ENCODE data around the gene ATP2C1.

GRCh38 chr3:130893376-130894129 lies at the start of gene ATP2C1:
- TF ChIP-seq CTCF (conservative IDR thresholded peaks at IDR 0.05; ENCODE audit: low read depth, low read length) = no peak
- TF ChIP-seq EZH2 (IDR thresholded peaks at IDR 0.05; ENCODE audit: low read length, unreplicated experiment) = no peak

All from PC-3 (cell line).